Activated CD8-positive, alpha-beta memory T cell treated with anti-CD3 and anti-CD28 coated beads for 1 hour (primary cell): Measurements from ENCODE around the gene MRFAP1.
"Not testable (repeated sequence)": the region's sequence is repeated elsewhere in the genome, so short reads cannot be mapped to it uniquely, and the experiment has no call there.

ENCODE experiments used
- DNase-seq, 2 donors: peaks; one replicate each; pipeline ENCODE4 v3.0.0-alpha.2; 2020; ENCODE audit warnings: low read depth in 1 of 2; ENCODE audit errors: extremely low read depth in 1 of 2

MRFAP1 gene

DNA sequence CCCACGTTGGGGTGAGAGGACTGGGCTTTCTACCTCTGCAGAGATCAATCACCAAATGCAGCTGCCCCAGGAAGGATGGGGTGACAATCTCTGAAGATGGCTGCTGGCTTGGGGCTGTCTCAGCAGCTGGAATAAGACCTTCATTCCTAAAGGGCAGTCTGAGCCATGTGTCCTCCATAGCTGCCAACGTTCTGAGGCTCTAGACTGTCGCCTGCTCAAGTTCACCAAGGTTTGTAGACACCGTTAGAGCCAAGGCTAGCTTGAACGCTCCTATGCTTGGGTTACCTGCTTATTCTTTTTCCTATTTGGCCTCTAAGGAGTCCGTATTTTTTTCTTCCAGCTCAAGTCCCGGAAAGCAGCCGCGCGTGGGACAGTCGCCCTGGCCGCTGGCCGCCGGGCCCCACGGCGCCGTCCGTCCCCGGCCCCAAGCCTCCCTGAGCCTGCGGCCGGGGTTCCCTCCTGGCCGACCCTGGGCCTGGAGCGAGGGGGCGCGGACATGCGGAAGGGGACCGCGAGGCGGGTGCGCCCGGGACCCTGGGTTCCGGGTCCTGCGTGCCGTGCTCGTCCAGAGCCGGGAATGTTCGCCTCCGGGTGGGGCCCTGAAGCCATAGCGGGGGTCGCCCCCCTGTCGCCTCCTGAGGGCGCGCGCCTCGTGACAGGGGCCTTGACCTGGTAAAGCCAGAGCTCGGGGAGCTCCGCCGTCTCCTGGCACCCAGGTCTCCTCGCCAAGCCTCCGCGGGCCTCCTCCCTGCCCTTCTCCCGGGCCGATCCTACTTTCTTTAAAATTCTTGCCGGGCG, 23.3 kb downstream of the MRFAP1 start:
- no peak for DNase-seq

GRCh38 chr4:6665320-6665654, 24.8 kb downstream of the MRFAP1 start:
- DNase-seq, result no peak

DNA sequence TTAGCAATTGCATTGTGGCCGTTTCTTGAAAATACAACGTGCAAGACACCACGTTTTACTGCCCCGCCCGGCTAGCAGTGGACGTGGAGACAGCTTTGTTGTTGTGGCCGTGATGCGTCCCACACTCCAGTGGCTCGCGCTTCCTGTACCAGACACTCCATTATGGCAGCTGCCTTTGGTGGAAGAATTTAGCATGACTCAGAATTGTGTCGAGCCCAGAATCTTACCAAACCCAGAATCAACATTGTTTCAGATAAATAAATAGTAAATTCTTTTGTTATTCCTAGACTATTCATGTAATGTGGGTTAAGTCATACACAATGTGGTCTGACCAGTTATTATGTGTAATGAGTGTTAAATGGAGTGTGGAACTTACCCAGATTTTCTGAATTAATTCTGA, 27.9 kb downstream of the MRFAP1 start:
- no peak for DNase-seq

DNA sequence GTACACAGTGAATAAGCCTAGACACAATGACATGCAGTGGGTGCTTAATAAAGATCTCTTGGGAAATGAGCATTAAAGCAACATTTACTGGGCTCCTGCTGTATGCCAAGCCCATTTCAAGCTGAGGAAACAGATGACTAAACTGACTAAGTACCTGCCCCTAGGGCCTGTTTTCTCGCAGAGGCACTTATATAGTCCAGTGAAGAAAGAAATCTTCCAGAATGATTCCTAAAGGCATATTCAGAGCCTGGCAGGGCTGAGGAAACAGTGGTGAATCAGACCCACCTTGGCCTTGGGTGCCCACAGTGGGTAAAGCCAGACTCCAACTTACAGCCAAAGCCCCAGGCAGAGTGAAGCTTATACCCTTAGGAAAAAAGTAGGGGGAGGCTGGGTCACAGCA, 31.2 kb downstream of the MRFAP1 start:
- DNase-seq, result no peak

DNA sequence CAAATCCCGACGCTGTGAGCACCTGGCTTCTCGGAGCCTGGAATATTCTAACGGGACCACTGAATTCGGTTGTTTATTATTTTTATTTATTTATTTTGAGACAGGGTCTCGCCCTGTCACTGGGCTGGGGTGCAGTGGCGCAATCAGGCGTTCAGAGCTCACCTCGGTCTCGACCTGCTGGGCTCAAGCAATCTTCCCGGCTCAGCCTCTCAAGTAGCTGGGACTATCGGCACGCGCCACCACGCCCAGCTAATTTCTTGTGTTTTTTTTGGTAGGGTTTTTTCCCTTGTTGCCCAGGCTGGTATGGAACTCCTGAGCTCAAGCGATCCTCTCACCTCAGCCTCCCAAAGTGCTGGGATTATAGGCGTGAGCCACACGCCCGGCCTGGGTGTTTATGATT, 31.6 kb downstream of the MRFAP1 start:
- DNase-seq, result no peak

DNA sequence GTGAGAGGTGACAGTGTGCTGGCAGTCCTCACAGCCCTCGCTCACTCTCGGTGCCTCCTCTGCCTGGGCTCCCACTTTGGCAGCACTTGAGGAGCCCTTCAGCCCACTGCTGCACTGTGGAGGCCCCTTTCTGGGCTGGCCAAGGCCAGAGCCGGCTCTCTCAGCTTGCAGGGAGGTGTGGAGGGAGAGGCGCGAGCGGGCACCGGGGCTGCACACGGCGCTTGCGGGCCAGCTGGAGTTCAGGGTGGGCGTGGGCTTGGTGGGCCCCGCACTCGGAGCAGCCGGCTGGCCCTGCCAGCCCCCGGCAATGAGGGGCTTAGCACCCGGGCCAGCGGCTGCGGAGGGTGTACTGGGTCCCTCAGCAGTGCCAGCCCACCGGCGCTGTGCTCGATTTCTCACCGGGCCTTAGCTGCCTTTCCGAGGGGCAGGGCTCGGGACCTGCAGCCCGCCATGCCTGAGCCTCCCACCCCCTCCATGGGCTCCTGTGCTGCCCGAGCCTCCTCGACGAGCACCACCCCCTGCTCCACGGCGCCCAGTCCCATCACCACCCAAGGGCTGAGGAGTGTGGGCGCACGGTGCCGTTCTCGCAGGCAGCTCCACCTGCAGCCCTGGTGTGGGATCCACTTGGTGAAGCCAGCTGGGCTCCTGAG, 32.2 kb downstream of the MRFAP1 start:
- DNase-seq, result not testable (repeated sequence)

DNA sequence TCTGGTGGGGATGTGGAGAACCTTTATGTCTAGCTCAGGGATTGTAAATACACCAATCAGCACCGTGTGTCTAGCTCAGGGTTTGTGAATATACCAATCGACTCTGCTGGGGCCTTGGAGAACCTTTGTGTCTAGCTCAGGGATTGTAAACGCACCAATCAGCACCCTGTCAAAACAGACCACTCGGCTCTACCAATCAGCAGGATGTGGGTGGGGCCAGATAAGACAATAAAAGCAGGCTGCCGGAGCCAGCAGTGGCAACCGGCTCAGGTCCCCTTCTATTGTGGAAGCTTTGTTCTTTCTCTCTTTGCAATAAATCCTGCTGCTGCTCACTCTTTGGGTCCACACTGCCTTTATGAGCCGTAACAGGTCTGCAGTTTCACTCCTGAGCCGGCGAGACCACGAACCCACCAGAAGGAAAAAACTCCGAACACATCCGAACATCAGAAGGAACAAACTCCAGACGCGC, 32.7 kb downstream of the MRFAP1 start:
- not testable (repeated sequence) for DNase-seq

- peak; percentile 81 to 91 for DNase-seq
Measured at GRCh38 chr4:6673660-6674499, 33.4 kb downstream of the MRFAP1 start.

GRCh38 chr4:6674500-6675149, 34.1 kb downstream of the MRFAP1 start:
- DNase-seq, result peak; percentile 29 to 34

- no peak for DNase-seq
Measured at GRCh38 chr4:6676722-6677558, 36.5 kb downstream of the MRFAP1 start.

DNA sequence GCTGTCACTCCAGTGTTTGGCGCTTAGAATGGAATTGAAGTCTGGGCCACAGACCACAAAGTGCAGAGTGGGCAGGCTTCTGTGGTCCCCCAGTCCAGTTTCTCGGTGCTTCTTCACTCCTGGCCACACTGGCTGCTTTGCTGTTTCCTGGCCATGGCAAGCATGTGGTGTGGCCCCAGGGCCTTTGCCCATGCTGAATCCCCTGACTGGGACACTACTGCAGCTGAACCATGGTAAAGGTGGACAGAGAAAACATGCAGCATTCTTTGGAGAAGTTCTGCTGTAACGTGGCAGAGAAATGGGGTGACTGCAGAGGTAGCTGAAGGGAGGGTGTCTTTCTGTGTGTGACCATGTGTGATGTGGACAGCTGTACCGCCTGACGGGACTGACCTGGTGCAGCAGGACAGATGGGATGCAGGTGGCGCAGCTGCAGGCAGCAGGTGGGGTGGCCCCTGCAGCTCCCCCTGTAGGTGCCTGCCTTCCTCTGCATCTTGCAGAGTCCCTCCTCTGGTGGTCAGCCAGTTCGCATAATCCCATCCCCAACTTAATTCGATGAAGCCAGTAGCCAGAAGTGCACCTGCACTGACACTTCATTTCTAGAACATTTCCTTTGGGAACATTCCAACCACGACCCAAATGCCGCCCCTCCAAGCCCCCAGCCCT, 40.0 kb downstream of the MRFAP1 start:
- DNase-seq, result no peak

DNA sequence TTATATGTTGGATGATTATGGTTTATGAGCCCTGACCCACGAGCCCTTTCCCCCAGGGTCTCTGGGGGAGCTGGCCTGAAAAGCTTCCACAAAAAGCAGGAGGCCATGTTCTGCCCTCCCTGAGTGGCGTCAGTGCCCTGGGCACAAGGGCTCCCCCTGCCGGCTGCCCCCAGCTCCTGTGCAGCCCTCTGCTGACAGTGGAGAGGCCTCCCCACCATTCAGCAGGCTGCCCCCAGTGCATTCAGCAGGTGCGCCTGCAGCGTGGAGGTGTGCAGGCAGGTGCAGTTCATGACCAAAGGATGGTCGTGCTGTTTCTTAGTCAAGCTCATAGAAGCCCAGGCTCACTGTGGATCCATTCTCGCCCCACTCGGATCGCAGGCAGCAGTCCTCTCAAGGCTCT, 40.7 kb downstream of the MRFAP1 start:
- DNase-seq, result no peak

DNA sequence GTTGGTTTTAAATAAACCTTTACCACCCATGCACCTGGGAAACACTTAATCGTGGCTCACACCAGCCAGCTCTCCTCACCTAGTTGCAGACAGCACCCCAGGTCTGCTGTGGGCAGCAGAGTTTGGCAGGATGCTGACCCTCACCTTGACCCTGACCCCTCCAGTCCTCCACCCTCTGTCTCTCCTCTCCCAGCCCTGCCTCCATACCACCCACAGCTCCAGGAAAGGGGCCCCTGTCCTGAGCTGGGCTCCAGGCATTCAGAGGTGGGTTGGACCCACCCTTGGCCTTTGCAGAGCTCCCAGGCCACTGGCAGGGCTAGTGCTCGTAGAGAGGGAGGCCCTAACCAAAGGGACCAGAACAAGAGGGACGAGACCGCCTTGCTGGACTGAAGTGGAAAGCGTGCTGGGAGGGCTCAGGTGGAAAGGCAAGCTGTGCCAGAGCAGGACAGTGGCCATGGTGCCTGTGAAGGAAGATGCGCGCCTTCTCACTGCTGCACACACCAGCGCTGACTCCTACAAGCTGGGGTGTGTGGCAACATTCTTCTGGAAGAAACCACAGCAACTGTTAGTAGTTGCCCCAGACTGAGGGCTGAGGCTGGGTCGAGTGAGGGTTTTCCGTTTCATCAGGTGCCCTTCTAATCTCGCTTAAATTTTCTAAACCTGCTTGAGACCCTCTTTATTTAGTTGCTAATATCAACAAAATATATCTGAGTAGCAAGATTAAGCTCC, 42.5 kb downstream of the MRFAP1 start:
- no peak for DNase-seq

DNA sequence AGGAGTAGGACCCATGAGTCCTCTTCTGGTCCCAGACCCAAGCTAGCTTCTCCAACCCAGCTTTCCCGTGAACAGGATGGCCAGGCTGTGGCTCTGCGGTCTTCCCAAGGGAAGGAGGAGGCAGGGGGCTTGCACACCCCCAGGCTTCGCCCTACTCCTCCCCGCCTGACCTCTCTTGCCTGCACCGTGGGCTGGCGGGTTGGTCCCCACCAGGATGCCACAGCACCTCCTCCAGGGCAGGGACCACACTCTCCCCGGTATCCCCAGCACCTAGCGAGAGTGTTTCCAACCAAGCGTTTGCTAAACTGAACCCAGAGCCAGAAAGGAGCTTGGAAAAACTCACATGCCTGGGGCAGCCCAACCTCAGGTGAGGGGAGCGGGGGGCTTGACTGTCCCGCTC, 44.2 kb downstream of the MRFAP1 start:
- DNase-seq, result no peak

DNA sequence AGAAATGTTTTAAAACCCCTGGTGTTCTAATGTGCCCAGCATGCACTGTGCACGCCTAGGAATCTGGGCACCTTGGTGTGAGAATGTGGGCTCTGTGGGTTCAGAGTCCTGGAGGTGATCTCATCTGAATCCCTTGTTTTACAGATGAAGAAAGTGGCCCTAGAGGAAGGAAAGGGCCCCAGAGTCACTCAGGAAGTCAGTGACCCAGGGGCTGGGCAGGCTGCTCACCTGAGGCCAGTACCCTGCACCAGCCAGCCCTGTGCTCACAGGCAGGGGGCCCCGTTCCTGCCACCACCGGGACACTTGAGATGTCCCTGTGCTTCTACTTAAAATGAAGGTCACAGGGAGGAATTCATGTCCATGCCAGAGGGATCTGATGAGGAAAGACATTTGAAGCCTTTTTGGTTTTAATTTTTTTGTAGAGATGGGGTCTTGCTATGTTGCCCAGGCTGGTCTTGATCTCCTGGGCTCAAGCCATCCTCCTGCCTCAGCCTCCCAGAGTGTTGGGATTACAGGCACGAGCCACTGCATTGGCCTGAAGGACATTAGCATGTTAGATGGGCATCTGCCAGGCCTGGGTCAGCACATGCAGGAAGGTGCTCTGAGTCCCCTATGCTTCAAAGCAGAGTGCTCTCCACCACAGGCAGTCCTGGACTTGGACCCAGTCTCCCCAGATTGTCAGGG, 45.8 kb downstream of the MRFAP1 start:
- no peak for DNase-seq

GRCh38 chr4:6687947-6688878, 47.7 kb downstream of the MRFAP1 start:
- no peak for DNase-seq

DNA sequence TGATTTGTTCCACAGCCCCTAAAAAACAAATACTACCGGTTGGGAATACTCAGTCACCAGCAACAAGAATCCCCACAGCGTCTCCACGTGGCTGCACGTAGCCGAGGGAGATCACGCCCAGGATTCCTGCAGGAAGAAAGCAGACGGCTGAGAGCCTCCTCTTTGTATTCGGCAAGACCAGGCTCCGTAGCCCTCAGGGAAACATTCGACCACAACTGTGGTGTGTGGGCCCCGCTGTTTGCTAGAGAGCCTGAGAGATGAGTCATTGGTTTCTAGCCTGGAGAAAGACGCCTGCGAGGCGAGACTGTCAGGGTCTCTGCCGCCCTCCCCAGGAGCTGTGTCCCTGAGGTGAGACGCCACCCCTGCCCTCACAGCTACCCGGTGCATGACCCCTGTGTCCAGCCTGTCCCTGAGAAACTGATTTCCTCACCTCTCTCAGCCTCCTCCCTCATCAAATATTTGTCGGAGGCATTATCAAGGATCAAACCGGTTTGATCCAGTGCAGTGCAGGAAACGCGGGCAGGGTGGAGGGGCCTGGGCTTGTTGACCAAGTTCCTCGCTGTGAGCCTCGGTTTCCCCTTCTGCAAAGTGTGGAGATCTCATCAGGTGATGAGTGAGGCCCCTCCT, 48.5 kb downstream of the MRFAP1 start:
- DNase-seq, result peak; percentile 54 to 58
